Measurements from ENCODE around the gene MAPKAPK2.

Gene MAPKAPK2

DNA sequence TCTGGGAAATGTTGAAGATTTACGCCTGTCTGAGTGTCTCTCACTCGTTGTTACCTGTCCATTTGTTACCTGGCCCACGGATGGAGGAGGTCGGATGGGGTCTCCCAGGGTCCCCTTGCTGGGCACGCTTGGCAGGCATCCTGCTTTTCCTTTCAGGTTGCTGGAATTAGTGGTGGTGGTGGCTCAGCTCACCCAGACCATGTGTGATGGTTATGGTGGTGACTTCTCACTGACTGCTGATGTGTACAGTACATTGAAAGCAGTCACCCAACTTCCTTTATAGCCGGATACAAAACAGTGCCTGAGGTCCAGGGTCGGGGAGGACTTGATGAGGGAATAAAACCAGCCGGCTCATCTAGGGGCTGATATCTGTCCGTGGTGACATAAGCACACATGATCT lies 19.5 kb downstream of the MAPKAPK2 start:
- no peak for DNase-seq (ENCODE audit: low spot score)

DNA sequence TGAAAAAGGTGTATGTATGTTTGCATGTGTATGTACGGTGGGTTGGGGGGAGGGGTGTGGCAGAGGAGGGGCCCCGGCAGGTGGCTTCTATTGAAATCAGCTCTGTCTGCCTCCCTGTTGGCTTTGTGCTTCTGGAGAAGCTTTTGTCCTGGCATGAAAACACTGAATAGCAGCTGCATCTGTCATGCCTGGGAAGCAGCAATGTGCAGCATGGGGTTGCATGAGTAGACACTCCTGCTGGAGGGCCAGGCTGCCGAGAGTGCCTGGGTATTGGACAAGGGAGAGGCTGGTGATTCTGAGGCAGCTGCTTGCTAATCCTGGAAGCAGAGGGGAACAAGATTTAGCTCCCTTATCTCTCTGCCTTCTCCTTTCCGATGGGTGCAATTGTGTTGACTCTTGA lies 20.5 kb downstream of the MAPKAPK2 start:
- DNase-seq (ENCODE audit: low spot score): no peak

DNA sequence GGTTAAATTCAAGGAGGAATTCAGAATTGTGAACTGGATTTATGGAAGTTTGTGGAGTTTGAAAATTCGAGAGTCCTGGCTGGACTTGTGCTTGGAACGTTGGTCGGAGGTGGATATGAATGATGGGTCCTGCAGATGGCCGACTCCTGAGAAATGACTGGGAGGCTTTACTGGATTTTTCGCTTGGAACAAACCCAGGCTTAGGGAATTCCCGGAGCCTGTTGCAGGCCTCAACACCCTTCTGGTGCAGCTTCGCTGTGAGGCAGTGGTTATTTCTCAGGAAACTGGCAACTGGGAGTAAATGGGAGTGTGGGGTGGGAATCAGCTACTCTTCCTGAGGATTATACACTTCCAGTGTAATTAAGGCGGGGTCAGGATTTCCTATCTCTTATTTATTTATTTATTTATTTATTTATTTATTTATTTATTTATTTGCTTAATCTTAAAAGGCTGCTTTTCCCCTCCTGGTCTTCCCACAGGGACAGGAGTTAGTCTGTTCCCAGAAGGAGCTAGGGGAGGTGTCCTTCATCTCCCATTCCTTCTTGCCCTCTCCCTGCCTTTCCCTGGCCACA lies 21.1 kb downstream of the MAPKAPK2 start:
- DNase-seq (ENCODE audit: low spot score): no peak

DNA sequence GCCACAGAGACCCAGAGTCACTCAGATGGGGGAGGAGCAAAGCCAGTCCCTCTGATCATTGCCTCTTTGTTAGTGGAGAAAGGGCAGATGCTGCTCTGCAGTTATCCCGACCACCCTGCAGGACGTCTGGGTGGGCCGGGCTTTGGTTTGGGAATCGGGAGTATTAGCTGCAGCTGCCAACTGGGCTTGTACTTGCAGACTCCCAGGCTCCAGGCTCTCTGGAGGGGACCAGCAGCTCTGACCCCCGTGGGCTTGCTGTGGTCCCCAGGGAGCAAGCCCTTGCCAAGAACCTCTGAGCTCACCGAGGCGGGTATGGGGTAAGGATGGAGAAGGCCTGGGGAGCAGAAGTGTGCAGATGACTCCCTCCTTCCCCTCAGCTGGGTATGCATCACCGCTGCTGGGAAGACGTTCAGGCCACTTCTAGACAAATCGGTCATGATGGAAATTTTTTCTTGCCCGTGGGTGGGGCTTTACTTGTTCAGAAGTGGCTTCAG lies 21.6 kb downstream of the MAPKAPK2 start:
- DNase-seq (ENCODE audit: low spot score): no peak

DNA sequence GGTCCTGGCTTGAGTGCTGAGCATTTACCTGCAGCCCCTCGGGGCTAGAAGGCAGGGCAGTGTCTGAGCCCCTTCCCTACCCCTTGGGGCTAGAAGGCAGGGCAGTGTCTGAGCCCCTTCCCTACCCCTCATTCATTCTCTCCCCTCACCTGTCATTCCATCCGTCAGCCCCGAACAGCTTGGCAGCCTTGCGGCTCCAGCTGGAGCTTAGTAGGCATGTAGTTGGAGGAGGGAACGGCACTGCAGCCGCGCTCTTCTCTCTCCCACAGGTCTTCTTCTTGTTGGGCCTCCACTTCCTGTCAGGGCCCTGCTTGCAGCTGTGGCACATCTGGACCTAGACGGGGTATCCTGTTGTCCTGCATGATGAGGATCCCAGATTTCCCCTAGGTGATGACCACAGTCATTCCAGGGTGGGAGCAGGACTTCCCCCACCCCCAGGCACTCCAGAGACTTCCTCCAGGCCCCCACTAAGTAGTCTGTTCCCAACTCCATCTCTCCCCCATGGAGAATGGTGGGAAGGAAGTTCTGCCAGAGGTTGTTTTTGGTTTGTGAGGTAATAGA lies 22.2 kb downstream of the MAPKAPK2 start:
- DNase-seq (ENCODE audit: low spot score): no peak

DNA sequence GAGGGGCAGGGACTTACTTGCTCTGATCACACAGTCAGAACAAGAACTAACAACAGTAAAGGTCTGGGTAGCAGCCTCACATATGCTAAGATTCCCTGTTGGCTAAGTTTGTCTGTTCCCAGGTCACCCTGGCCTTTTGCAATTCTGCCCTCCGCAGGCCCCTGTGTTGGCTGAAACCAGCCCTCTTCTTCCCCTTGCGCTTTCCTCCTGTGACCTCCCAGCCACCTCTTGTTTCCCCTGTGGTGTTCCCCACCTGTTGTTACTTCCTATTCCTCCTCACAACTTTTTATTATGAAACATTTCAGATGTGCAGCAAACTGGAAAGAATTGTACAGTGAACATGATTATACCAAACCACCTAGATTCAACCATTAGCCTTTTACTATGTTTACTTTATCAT lies 23.4 kb downstream of the MAPKAPK2 start:
- no peak for DNase-seq (ENCODE audit: low spot score)

DNA sequence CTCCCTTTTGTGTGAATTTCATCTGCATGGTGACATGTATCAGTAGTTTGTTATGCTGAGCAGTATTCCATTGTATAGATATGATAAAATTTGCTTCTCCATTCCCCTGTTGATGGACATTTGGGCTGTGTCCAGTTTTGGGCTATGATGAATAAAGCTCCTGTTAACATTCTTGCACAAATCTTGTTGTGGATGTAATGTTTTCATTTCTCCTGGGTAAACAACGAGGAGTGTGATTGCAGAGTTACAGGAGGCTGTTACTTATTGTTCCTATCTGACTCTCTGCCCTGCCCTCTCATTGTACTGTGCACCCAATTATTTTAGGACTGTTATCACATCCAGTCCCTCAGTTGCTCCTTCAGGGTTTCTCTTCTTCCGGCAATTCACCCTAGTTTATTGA lies 24.2 kb downstream of the MAPKAPK2 start:
- DNase-seq (ENCODE audit: low spot score): no peak

DNA sequence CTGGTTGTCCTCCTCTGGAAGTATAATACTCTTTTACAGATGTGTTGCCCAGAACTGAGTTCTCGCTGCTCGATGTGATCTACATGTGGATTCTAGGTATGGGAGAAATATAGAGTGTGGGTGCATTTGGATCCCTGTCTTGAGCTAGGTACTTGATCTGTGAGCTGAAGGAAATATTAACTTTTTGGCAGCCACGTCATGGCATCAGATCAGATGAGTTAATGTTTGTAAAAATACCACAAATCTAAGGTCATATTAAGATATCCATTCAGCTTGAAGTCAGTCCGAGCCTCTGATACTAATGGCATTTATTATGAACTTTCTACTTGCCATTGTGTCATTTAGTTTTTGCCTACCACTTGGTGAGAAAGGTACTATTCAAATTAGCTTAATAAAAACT lies 24.6 kb downstream of the MAPKAPK2 start:
- DNase-seq (ENCODE audit: low spot score): no peak

DNA sequence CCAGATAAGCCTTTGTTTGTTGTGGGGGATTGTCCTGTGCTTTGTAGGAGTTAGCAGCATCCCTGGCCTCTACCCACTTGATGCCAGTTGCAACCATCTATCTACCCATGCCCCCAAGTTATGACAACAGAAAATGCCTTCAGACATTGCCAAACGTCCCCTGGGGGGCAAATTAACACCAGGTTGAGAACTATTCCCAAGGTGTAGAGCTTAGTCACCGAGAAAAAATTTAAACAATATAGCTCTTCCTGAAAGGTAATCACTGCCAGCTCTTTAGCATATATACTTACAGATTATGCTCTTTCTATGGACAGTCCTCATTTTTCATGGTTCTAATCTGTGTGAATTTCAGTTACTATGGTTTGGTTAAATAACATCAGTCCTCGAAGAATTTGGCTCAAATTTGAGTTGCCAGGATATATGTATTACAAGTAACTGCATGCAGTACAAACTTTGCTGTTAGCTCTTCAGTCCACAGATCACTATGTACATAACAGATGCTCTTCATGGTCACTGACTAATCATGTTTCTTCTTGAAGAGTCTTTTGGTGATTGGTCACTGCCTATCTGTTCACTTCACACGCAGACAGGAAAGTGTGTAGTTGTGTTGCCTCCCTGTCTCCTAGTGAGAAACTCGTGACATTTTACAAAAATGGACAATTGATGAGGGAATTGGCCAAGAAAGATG lies 25.2 kb downstream of the MAPKAPK2 start:
- DNase-seq (ENCODE audit: low spot score): no peak

DNA sequence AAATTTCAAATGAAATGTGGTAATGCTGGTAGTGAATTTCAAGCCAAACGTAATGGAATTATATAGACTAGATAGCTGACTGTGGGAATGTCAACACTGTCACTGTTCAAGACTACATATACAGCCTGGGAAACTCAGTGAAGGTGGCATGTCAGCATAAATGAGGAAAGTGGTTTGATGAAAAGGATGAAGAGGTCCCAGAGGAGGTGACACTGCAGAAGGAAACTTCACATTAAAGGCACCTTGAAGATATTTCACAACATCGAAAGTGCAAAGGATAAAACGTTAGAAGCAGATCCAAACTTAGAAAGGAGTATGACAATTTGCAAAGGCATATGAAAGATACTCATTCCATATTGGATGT lies 25.7 kb downstream of the MAPKAPK2 start:
- DNase-seq (ENCODE audit: low spot score): no peak

DNA sequence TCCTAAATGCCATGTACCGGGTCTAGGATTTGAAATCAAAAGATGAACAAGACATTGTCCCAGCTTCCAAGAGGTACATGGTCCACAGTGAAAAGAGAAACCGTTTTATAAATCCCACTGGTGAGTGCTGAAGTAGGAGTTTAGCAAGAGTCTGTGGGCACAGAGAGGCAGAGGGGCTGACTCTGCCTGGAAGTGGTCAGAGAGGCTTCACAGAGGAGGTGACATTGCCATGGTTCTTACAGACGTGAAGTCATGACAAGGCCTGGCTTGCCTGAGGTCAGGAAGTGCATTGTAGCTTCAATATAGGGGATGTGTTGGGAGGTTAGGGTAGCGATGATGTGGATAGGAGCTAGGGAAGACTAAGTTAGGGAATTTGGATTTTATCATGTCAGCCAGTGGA lies 28.4 kb downstream of the MAPKAPK2 start:
- no peak for DNase-seq (ENCODE audit: low spot score)

DNA sequence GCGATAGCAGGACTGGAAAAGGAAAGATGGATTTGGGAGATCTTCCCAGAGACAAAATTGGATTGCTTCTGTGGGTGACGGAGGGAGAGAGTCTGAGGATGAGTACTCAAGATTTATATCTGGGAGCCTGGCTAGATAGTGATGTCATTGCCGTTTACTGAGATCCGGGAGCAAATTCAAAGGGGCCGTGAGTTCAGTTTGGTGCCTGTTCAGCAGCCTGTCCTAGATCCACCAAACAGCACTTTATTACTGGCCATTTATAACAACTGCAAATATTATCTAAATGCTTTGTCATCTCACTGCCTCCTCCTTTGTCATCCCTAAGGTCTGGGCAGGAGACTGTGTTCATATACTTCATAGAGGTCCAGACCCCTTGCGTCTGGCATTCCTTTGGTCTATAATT lies 29.2 kb downstream of the MAPKAPK2 start:
- no peak for DNase-seq (ENCODE audit: low spot score)

DNA sequence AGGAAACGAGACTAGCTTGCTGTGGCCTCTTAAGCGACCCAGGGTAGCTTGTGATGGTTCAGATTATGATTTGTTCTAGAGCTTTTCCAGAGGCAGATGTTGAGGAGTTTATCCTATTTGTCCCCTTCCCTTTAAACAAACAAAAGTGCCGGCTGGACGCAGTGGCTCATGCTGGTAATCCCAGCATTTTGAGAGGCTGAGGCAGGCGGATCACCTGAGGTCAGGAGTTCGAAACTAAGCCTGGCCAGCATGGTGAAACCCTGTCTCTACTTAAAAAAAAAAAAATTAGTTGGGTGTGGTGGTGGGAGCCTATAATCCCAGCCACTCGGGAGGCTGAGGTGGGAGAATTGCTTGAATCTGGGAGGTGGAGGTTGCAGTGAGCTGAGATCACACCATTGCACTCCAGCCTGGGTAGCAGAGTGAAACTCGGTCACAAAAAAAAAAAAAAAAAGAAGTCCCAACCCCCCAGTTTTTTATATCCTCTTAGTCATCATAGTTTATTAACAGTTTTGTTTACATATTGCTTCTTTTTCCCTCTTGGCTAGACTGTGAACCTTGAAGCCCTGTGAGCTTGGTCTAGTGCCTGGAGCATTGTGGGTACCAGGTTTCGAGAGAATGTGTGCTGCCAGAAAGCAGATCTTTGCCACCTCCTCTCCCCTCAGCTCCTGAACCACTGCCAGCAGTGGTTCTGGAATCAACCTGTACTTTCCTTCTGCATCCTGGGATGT lies 29.8 kb downstream of the MAPKAPK2 start:
- DNase-seq (ENCODE audit: low spot score): no peak

DNA sequence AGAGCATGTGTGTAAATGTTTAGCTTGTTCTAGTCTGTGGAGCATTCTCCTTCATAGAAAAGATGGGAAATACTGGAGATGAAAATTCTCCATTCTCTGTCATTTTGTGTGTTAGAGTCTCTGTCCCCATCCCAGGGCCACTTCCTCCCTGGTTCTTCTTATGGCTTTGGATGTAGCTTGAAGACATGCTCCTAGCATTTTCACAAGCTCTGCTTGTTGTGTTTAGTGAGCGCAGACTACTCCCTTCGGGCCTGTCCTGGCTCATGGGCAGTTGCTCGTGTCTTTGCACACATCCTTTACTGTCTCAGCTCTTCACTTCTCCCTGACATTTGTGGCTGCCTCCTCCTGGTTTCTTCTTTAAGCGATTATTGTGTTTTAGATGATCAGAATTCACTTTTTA lies 30.4 kb downstream of the MAPKAPK2 start:
- DNase-seq (ENCODE audit: low spot score): no peak

DNA sequence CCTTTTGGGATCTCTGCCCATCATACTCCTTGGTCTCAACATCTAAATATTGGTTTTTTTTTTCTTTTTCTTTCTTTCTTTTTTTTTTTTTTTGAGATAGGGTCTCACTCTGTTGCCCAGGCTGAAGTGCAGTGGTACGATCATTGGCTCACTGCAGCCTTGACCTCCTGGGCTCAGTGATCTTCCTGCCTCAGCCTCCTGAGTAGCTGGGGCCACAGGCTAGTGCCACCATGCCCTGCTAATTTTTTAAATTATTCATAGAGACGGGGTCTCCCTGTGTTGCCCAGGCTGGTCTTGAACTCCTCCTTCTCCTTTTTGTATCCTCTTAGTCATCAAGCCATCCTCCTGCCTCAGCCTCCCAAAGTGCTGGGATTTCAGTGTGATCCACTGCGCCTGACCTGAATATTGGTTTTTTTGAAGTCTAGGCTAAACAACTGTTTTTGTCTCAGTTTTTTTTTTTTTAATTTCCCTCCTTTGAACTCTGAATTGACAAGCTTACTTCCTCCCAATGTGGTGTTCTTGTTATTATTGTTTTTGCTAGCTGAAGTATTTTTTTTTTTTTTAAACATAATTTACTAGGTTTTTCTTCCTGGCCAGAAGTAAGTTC lies 30.9 kb downstream of the MAPKAPK2 start:
- no peak for DNase-seq (ENCODE audit: low spot score)

DNA sequence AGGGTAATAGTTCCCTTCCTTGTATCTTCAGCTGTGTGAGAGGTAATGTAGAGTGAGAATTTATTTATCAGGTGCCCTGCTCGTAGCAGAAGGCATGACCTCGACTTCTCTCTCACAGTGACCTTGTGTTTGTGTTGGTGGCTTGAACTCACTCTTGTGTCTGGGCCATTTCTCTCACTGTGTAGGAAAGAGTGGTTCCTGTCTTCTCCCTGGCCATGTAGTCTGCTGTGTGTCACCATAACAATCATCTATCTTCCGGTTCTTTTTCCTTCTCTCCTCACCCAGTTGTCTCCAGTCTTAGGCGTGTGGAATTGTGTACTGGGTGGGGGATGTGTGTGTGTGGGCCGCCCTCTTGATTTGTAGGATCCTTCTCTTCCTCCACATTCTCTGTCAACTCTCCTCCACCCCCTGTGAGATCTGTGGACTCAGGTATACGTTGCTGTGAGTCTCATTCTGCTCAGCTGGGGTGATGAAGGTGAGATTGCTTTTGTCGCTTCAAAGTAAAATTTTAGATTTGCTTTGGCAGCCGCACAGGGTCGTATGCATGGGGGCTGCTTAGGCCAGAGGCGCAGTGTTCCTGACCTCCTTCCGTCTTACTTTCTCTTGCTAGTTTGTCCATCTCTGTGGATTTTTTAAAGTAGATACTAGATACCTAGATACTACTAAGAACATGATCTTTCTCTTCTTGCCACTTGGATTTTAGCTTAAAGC lies 31.6 kb downstream of the MAPKAPK2 start:
- DNase-seq (ENCODE audit: low spot score): no peak

DNA sequence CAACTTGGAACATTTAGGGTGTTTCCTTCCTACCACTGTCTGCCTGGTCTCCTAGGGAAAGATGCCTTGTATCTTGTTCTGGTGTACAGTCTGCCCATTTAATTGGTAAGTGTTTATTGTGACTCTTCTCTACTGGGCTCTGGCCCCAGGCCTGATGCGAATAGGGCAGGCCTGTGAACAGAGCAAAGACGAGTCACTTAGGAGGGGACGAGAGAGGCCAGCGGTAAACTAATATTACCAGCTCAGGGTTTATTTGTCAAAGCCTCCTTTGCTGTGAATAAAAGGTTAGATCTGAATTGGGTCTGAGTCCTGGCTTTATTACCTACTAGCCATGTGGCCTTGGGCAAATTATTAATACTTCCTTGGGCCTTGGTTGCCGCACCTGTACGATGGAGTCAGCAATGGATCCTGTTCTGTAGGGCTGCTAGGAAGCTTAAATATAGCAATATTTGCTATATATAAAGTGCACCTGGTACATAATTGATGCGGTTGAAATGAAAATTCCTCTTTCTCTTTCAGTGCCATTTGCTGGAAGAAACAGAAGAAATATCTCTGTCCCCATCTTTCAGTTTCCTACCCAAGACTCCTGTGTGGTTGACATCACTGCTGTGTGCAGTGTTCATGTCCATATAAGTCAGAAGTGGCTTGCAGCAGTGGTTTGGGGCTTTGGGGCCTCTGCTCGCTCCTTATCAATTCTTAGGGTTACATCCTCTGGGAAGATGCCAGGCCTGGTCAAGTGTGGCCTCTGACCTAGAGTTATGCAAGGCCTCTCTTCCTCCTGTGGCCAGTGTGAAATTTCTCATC lies 32.4 kb downstream of the MAPKAPK2 start:
- DNase-seq (ENCODE audit: low spot score): no peak

DNA sequence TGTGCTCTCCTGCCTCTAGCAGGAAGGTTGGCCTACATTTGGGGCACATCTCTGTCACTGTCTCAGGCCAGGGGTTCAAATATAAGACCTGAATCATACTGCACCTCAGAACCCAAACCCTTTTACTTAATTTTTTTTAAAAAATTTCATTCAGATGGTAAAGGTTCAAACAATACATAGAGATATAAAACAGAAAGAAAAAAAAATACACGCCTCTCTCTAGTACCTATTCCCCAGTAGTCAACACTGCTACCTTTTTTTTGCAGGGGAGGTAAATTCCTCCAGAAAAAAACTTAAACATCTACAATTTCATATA lies 32.9 kb downstream of the MAPKAPK2 start:
- DNase-seq (ENCODE audit: low spot score): no peak

DNA sequence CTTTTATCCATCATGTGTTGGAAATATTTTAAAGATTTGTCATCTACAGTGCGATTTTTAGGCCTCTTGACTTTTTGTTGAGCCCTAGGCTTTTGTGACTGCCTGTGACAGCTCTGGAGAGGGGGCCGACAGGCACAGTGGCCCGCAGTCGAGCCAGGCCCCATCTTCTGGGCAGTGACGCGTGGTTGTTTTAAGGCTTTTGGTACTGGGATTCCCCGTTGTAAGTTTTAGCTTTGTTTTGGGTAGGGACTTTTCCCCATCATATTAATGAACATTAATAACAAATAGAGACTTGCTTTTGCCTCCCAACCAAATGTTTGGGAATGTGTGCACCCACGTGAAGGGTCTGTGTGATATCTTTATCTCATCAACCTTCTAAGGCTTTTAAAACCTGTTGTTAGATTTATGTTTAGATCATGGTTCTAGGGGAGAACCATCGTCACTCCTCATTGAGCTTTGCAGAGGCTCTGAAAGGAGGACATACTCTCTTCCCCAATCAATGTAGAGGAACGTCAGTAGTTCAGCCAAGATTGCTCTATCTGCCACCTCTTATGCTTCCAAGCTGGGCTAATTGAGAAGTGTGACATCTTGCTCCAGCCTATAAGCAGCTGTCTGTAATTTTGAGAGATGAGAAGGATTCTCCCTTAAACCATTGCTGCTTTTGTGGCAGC lies 34.6 kb downstream of the MAPKAPK2 start:
- no peak for DNase-seq (ENCODE audit: low spot score)

DNA sequence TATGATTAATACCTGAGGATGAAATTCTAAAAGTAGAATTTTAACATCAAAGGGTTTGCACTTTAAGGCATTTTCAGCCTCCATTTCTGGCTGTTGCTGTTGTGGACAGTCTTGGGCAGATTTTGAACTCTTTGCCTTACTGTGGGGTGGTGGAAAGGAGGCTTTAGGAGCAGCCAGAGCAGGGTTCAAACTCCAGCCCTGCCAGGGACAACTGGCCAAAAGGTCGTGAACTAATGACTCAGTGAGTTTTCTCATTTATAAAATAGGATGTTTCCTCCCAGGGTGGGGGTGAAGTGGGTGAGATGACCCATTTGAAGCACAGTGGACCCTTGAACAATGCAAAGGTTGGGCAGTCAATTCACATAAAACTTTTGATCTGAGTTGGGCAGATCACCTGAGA lies 36.7 kb downstream of the MAPKAPK2 start:
- DNase-seq (ENCODE audit: low spot score): no peak
